ENCODE measurements around the gene TADA2B. TPM values are rescaled to one million over a fixed set of nuclear protein-coding genes. Genes with fewer than 3 reads are reported as not detected.

Gene TADA2B
- polyA plus RNA-seq, 2 of the 4 experiments (the other 2 are of a cell fraction) = 6.7 to 10.8 TPM

GRCh38 chr4:7009564-7009963, 33.6 kb upstream of the TADA2B start (continued):
- no peak for TF ChIP-seq NR3C1 (IDR thresholded peaks at IDR 0.05)
- no peak for TF ChIP-seq HOXB13 (CRISPR knock-in tag; IDR thresholded peaks at IDR 0.05; ENCODE audit: low read depth)
- TF ChIP-seq ZSCAN20 (CRISPR knock-in tag; IDR thresholded peaks at IDR 0.05) = no peak
- no peak for TF ChIP-seq NFE2L2 (conservative IDR thresholded peaks at IDR 0.05; ENCODE audit: low read length)
- TF ChIP-seq CBX8 (IDR thresholded peaks at IDR 0.05) = no peak
- TF ChIP-seq, protein P1, sequence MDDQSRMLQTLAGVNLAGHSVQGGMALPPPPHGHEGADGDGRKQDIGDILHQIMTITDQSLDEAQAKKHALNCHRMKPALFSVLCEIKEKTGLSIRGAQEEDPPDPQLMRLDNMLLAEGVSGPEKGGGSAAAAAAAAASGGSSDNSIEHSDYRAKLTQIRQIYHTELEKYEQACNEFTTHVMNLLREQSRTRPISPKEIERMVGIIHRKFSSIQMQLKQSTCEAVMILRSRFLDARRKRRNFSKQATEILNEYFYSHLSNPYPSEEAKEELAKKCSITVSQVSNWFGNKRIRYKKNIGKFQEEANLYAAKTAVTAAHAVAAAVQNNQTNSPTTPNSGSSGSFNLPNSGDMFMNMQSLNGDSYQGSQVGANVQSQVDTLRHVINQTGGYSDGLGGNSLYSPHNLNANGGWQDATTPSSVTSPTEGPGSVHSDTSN (IDR thresholded peaks at IDR 0.05) = no peak
- no peak for TF ChIP-seq HEYL (CRISPR knock-in tag; IDR thresholded peaks at IDR 0.05)
- TF ChIP-seq FOSL2 (IDR thresholded peaks at IDR 0.05) = no peak
- no peak for TF ChIP-seq FOSL2 (CRISPR knock-in tag; IDR thresholded peaks at IDR 0.05)

DNA sequence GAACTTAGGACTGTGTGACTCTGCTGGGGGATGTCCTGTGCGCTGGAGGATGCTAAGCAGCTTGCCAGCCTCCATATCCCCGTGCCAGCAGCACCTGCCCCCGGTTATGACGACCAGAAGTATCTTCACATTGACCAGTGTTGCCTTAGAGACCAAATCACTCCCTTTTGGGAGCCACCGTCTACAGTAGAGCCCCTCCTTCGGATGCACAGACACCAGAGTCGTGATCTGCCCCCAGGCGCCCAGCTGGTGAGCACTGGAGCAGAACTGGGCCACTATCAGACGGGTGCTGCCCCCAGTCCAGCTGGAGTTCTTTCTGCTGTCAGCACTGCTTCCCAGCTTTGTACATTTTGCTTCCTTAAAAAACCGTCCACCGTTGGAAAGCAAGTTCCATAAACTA, 30.0 kb upstream of the TADA2B start:
- WGBS (ENCODE audit: missing lambda C conversion rate) = 88% methylated on average over 7 of the region's 11 CpGs
- FAIRE-seq = no peak

DNA sequence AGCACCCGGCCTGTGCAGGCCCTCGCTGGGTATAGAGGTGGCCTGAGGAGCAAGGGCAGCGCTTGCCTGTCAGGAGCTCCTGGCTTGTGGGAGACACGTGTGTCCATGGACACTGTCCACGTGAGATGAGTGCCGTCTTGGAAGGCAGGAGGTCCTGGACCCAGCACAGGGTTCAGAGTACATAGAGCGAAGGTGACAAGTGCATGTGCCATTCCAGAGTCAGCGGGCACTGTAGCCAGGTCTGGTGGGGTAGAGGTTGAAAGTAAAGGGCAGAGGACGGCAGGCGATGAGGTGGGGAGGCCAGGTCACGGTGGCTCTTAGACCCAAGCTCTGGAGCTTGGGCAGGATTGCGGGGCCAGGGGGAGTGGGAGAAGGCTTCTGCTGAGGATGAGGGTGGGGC, 28.4 kb upstream of the TADA2B start:
- FAIRE-seq (no peak), DNase-seq (ENCODE audit: low read depth in 1 of 2, low spot score in 1 of 2) (no peak), ATAC-seq (no peak)
- H3K9me3 ChIP-seq = no peaks in the 10 kb centered on the region
- TF ChIP-seq ESRRA (IDR thresholded peaks at IDR 0.05; ENCODE audit: borderline replicate concordance, low read length) = no peak
- no peak for TF ChIP-seq JUNB (IDR thresholded peaks at IDR 0.05)
- 96% methylated on average over 12 of the region's 12 CpGs for WGBS (ENCODE audit: missing lambda C conversion rate)
- no peak overlapping the region for H3K27ac ChIP-seq
- ChIA-PET CTCF (interaction anchor here (1.2 kb wide), 1 partner anchor 11 kb away, joined by 3 read pairs; no protein-coding TSS in a partner anchor), POLR2A (no interaction called here)
- no peak overlapping the region for H3K4me3 ChIP-seq
- H3K4me2 ChIP-seq = no peak overlapping the region
- peaks cover 3% of the 10 kb centered on the region; the same call in 1 of the 3 replicates for H3K4me1 ChIP-seq

More for the DNA sequence above, 30.0 kb upstream of the TADA2B start:
- no peak for TF ChIP-seq CBX2 (IDR thresholded peaks at IDR 0.05; ENCODE audit: borderline replicate concordance, low read depth)
- TF ChIP-seq ZNF302 (CRISPR knock-in tag; IDR thresholded peaks at IDR 0.05) = no peak
- TF ChIP-seq JUN (IDR thresholded peaks at IDR 0.05) = no peak
- TF ChIP-seq POLR2A (IDR thresholded peaks at IDR 0.05; ENCODE audit: low read length) = no peak
- TF ChIP-seq KDM1A (IDR thresholded peaks at IDR 0.05; ENCODE audit: low read depth) = no peak
- TF ChIP-seq RAD21 (conservative IDR thresholded peaks at IDR 0.05 in 1 of 2, IDR thresholded peaks at IDR 0.05 in 1 of 2) = no peak
- no peak for TF ChIP-seq BCL3 (IDR thresholded peaks at IDR 0.05)
- no peak for TF ChIP-seq CTCF (IDR thresholded peaks at IDR 0.05)
- Histone ChIP-seq H3K9me3 (no peaks in the 10 kb centered on the region), H3K27ac (no peak overlapping the region), H3K4me2 (no peak overlapping the region), H3K4me1 (no peaks in the 10 kb centered on the region), H3K4me3 (no peak overlapping the region)
- ATAC-seq (no peak), DNase-seq (ENCODE audit: low read depth in 1 of 2, low spot score in 1 of 2) (no peak)
- POLR2A ChIA-PET = no interaction called here
- CTCF ChIA-PET = interaction anchor here (1.3 to 1.9 kb wide), 2 partner anchors 39 to 58 kb away, joined by 3 to 6 read pairs; no protein-coding TSS in a partner anchor

GRCh38 chr4:7015383-7016035, 27.7 kb upstream of the TADA2B start:
- FAIRE-seq (no peak), ATAC-seq (no peak), DNase-seq (ENCODE audit: low read depth in 1 of 2, low spot score in 1 of 2) (no peak)
- TF ChIP-seq ZFP36 (IDR thresholded peaks at IDR 0.05; ENCODE audit: borderline replicate concordance, partially characterized antibody) = no peak
- TF ChIP-seq PHF8 (IDR thresholded peaks at IDR 0.05; ENCODE audit: borderline replicate concordance, low read depth) = no peak
- no peak for TF ChIP-seq SREBF2 (IDR thresholded peaks at IDR 0.05)
- TF ChIP-seq, protein P1 (IDR thresholded peaks at IDR 0.05) = no peak
- TF ChIP-seq EHF (CRISPR knock-in tag; IDR thresholded peaks at IDR 0.05) = no peak
- no peak for TF ChIP-seq USF2 (IDR thresholded peaks at IDR 0.05)
- TF ChIP-seq, protein P2, sequence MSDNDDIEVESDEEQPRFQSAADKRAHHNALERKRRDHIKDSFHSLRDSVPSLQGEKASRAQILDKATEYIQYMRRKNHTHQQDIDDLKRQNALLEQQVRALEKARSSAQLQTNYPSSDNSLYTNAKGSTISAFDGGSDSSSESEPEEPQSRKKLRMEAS (IDR thresholded peaks at IDR 0.05) = no peak
- no peak for TF ChIP-seq POLR2A (IDR thresholded peaks at IDR 0.05; ENCODE audit: low read length)
- no peak for TF ChIP-seq FOSL2 (IDR thresholded peaks at IDR 0.05)
- TF ChIP-seq FOSL2 (CRISPR knock-in tag; IDR thresholded peaks at IDR 0.05) = no peak
- no peak for TF ChIP-seq EP300 (IDR thresholded peaks at IDR 0.05)
- TF ChIP-seq RAD21 (conservative IDR thresholded peaks at IDR 0.05 in 1 of 2, IDR thresholded peaks at IDR 0.05 in 1 of 2) = no peak
- peaks cover 10% of the 10 kb centered on the region for H3K4me1 ChIP-seq
- H3K4me2 ChIP-seq = no peak overlapping the region
- ChIA-PET POLR2A (no interaction called here), CTCF (interaction anchor here (0.7 to 1.2 kb wide), 3 partner anchors 12 to 221 kb away, joined by 3 read pairs; no protein-coding TSS in a partner anchor)
- no peak overlapping the region for H3K4me3 ChIP-seq
- no peak overlapping the region for H3K27ac ChIP-seq
- WGBS (ENCODE audit: missing lambda C conversion rate) = 87% methylated on average over 12 of the region's 12 CpGs
- H3K9me3 ChIP-seq = no peaks in the 10 kb centered on the region

Data from A549 (cell line).